ENCODE measurements around the gene DPYSL4.
"Not testable (repeated sequence)": the region's sequence is repeated elsewhere in the genome, so short reads cannot be mapped to it uniquely, and the experiment has no call there.

Gene DPYSL4

DNA sequence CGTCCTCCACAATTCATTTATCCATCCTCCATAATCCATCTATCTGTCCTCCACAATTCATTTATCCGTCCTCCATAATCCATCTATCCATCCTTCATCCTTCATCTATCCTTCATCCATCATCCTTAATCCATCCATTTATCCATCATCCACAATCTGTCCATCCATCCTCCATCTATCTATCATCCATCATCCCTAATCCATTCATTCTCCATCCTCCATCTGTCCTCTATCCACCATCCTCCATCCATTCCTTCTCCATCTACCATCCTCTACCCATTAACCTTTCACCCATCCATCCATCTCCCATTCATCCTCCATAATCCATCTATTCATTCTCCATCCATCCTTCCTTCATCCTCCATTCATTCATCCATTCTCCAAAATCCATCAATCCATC, 36.0 kb upstream of the DPYSL4 start:
- DNase-seq = no peak

DNA sequence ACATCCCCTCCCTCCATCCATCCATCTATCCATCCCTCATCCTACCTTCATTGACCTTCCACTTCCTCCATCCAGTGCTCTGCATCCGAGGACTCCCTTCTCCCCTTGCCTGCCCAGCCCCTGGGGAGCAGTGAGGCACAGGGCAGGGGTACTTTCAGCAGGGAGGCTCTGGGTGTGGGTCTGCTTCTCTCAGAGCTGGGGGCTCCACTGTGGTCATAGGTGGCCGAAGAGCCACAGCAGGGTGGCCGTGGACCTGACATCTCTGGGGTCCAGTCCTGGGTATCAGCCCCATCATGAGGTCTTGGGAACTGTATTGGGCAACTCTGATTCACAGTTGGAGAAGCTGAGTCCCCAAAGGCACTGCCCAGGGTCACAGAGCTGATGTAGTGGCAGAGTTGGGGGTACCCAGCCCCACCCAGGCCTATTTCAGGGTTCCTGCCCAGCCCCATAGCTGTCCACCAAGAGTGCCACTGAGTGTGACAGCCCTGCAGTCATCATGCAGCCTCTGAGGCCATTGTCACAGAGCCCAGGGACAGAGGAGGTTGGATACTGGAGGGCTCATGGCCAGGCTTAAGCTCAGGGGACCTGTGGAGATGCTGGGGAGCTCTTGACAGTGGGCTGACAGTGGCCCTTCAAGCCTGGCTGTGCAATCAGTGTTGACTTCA, 35.3 kb upstream of the DPYSL4 start:
- DNase-seq = no peak

DNA sequence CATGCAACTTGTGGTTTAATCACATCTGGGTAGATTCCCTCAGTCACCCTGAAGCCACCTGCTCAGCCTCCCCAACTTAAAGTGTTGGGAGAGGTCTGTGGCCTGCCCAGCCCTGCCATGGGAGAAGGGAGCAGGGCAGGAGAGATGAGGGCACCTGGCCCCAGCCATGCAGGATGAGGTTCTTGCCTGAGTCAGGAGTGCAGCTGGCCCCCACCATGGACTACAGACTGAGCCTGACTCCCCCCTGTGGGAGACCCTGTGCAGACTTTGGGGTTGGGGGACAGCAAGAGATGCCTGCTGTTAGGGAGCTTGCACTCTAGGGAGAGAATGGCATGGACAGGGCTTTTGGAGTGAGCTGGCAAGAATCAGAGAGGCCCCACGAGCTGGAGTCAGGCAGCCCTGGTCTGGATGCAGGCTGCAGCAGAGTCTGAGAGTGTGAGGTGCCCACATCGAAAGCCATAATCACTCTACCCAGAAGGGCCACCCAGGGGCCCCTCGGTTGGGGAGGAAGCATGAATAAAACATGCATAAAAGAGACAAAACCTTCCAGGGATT, 34.7 kb upstream of the DPYSL4 start:
- DNase-seq = no peak

DNA sequence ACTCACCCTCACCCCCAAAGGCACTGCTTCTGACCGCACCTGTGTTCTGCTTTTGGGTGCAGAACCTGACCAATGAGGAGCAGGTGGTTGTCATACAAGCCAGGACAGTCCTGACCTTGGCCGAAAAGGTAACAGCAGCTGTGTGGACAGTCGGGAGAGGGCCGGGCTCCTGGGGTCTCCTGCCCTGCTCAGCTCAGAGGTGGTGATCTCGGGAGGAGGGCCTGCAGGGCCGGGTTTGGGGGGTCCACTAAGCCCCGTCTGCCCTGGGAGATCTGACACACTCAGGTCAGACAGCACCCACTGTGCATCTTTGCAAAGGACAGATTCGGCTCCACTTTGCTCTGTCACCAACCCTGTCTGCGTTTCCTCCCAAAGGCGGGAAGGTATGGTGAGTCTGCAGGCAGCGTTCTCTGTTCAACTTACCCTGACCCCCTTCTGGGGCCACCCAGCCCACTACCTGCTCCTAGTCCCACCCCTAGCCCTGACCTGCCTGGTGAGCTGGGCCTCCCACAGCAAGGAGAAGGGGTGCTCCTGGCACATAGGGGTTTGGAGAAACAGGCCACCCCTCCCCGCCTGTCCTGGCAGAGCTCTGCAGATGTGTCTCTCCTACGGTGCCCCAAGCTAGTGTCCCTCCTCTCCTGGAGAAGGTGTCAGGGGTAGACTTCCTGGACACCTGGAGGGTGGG, 33.7 kb upstream of the DPYSL4 start:
- DNase-seq = no peak

DNA sequence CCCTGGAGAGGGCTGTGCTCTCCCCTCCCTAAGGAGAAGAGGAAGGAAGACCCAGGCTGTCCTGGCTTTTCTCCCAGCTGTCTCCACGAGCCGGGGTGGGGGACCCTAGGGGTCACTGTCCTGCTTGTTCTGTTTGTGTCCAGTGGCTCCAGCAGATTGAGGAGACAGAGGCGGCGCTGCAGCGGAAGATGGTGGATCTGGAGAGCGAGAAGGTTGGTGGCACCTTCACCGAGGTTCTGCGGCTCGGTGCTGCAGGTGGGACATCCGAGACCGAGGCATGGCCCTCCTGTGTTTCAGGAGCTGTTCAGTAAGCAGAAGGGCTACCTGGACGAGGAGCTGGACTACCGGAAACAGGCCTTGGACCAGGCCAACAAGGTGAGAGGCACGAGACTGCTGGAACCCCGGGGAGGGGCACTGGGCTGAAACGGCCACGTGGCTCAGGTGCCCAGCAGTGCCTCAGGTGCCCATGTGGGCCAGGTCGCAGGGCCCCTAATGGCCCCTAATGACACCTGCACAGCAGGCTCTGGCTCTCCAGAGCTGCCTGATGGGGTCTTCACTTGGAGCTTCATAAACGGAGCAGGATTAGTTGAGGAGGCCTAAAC, 33.0 kb upstream of the DPYSL4 start:
- no peak for DNase-seq

DNA sequence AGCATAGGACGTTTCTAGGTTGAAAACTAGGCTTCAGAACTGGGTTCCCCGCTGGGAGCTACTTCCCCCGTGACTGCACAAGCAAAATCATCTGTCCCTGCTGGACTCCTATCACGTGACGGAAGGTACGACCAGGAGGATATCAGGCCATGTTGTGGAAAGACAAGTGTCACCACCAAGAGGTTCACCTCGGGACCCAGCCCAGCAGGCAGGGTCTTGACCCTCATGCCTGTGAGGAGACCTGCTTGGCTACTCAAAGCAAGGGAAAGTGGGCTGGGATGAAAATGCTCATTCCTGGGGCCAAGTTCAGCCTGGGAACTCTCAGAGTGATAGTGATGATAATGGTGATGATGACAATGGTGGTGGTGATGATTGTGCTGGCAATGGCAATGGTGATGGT, 32.3 kb upstream of the DPYSL4 start:
- DNase-seq = no peak

DNA sequence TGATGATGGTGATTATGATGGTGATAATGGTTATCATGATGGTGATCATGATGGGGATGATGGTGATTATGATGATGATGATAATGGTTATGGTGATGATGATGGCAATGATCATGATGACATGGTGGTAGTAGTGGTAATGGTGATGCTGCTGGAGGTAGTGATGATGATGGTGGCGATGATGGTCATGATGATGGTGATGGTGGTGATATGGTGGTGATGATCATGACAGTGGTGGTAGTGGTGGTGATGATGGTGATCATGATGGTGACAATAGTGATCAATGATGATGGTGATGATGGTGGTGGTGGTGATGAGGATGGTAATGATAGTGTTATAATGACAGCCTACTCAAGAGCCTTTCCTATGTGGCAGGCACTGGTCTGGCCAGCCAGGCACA, 31.8 kb upstream of the DPYSL4 start:
- no peak for DNase-seq

DNA sequence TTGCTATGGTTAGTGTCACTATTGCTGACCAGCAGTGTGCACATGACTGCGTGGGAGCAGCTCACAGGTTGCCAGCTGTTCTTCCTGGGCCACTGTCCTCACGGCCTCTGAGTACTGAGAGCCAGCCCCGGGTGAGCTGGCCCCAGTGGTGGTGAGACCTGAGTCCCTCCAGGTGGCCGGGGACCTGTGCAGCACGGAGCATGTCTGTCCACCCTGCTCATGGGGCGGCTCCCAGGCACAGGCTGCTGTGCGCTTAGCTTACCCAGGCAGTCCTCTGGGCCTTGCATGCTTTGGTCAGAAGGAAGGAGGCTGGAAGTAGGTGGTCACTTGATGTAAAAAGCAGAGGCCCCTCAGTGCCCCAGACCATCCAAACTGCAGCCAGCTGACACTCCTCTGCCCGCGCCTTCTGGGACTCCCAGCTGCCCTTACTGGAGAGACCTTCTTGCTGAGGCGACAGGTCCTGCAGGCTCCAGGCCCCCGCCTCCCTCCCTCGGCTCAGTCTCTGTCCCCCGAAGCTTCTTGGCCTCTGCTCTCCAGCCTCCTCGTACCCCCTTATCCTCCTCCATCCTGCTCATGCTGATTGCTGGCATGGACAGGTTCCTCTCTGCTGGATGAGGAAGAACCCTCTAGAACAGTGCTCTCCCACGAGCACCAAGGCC, 30.9 kb upstream of the DPYSL4 start:
- no peak for DNase-seq

DNA sequence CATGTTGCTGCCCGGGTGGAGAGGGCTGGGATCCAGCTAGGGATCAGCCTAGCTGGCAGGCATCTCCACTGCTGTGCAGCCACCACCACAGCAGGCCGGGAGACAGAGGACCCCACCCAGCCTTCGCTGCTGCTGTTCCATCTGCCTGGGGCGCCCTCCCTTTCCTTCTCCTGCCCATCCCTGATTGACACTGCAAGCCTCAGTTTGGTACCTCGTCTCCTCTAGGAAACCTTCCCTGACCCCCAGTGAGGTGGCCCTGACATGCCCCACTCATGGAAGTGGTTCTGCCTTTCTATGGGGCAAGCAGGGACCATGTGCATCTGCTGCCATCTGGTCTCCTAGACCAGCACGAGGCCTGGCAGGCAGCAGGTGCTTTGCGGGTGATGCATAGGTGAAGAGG, 30.4 kb upstream of the DPYSL4 start:
- DNase-seq = no peak

DNA sequence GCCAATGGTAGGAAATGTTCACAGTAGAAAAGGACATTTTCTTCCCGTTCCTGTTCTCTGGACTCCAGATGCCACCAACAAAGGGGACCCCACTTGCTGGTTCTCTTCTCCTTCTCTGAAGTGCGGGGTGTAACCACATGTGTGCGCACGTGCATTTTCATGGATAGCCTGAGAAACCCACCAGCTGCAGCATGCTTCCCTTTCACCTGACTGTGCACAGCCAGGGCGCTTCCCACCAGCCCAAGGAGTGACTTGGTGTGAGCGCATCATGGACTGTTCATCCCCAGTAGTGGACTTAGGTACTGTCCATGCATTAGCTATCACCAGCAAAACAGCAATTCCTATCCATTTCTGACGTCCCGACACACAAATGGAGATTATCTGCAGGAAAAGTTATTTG, 29.6 kb upstream of the DPYSL4 start:
- DNase-seq = no peak

DNA sequence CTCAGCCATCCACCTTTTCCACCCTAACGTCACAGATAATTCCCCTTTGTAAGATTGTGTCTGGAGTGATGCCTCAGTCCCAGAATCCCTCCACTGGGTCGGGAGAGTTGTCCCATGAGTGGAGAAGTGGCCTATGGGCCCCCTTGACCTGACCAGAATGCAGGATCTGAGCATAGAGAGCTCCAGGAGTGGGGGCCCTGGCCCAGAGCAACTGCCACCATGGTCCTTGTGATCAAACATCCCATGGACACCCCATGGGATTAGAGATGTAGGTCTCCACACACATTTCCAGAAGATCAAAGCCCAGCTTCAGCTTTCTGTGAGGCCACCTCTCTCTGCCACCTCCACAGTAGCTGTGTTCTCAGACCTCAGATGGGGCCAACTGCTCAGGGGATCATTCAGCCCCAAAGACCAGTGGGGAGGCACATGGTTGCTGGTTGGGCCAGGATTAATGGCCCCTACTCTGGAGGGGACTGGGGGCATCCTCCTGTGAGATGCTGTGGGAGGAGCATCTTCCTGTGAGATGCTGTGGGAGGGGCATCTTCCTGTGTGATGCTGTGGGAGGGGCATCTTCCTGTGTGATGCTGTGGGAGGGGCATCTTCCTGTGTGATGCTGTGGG, 28.5 kb upstream of the DPYSL4 start:
- no peak for DNase-seq

DNA sequence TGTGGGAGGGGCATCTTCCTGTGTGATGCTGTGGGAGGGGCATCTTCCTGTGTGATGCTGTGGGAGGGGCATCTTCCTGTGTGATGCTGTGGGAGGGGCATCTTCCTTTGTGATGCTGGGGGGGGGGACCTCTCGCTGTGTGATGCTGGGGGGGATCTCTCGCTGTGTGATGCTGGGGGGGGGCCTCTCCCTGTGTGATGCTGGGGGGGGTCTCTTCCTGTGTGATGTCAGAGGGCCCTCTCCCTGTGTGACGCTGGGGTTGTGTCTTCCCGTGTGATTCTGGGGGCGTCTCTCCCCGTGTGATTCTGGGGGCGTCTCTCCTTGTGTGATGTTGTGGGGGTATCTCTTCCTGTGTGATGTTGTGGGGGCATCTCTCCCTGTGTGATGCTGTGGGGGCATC, 27.9 kb upstream of the DPYSL4 start:
- no peak for DNase-seq

DNA sequence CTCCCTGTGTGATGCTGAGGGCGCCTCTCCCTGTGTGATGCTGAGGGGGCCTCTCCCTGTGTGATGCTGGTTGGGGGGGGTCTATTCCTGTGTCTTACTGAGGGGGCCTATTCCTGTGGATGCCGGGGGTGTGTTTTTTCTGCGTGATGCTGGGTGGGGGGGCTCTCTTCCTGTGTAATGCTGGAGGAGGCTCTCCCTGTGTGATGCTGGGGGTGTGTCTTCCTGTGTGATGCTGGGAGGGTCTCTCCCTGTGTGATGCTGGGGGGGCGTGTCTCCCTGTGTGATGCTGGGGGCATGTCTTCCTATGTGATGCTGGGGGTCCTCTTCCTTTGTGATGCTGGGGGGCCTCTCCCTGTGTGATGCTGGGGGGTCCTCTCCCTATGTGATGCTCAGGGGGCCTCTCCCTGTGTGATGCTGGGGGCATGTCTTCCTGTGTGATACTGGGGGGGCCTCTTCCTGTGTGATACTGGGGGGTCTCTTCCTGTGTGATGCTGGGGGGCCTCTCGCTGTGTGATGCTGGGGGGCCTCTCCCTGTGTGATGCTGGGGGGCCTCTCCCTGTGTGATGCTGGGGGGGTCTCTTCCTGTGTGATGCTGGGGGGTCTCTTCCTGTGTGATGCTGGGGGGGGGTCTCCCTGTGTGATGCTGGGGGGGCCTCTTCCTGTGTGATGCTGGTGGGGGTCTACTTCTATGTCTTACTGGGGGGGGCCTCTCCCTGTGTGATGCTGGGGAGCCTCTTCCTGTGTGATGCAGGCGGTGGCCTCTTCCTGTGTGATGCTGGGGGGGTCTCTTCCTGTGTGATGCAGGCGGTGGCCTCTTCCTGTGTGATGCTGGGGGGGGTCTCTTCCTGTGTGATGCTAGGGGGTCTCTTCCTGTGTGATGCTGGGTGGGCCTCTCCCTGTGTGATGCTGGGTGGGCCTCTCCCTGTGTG, 27.2 kb upstream of the DPYSL4 start:
- DNase-seq = not testable (repeated sequence)

DNA sequence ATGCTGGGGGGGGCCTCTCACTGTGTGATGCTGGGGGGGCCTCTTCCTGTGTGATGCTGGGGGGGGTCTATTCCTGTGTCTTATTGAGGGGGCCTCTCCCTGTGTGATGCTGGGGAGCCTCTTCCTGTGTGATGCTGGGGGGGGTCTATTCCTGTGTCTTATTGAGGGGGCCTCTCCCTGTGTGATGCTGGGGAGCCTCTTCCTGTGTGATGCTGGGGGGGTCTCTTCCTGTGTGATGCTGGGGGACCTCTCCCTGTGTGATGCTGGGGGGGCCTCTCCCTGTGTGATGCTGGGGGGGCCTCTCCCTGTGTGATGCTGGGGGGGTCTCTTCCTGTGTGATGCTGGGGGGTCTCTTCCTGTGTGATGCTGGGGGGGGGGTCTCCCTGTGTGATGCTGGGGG, 26.5 kb upstream of the DPYSL4 start:
- DNase-seq = not testable (repeated sequence)

DNA sequence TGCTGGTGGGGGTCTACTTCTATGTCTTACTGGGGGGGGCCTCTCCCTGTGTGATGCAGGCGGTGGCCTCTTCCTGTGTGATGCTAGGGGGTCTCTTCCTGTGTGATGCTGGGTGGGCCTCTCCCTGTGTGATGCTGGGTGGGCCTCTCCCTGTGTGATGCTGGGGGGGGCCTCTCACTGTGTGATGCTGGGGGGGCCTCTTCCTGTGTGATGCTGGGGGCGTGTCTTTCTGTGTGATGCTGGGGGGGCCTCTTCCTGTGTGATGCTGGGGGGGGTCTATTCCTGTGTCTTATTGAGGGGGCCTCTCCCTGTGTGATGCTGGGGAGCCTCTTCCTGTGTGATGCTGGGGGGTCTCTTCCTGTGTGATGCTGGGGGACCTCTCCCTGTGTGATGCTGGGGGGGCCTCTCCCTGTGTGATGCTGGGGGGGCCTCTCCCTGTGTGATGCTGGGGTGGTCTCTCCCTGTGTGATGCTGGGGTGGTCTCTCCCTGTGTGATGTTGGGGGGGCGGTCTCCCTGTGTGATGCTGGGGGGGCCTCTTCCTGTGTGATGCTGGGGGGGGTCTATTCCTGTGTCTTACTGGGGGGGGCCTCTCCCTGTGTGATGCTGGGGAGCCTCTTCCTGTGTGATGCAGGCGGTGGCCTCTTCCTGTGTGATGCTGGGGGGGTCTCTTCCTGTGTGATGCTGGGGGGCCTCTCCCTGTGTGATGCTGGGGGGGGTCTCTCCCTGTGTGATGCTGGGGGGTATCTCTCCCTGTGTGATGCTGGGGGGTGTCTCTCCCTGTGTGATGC, 25.7 kb upstream of the DPYSL4 start:
- not testable (repeated sequence) for DNase-seq

DNA sequence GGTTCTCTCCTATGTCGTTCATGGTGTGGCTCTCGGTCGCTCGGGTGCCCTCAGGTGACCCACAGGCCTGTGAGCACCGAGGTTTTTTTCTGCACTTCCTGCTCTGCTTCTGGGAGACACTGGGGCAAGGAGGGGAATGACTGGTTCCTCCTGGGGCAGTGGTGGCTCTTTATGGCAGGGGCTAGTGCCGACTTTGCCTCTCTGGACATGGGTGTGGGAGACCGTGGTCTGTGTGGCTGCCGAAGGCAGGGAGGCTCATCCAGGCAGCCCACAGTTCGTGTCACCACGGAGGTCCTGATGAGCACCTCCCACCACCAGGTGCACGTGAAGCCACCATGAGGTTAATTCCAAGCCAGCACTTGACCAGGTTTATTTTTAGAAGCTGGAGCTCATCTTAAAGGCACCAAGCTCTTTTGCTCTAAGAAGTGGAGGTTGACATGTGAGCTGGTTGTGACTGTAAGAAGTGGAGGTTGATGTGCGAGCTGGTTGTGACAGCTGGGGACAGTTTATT, 24.7 kb upstream of the DPYSL4 start:
- no peak for DNase-seq

DNA sequence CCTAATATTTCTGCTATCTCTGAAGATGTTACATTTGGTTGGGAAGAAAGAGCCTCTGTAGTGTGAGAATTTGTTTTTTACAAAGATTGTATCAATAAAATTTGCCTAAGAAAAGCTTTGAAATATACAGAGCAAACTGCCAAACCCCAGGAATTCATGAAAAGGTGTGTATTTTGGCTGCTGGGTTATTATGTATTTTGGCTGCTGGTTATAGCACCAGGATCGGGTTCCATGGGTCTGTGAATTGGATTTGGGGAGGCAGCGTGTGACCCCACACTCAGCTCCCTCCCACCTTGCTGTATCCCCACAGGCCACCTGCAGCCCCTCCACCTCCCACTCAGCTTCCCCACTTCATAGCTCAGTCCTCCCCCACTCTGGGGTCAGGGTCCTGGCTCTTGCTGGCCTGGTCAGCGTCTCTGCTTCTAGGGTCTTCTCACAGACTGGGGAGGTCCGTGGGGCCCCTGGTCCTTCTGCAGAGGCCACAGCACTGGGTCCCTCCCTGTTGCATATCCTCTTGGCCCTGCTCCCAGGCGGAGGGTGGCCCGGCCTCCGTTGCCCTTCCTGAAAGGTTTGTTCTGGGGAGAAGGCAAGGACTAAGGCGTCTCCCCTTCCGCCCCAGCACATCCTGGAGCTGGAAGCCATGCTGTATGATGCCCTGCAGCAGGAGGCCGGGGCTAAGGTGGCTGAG, 24.0 kb upstream of the DPYSL4 start:
- DNase-seq = no peak

DNA sequence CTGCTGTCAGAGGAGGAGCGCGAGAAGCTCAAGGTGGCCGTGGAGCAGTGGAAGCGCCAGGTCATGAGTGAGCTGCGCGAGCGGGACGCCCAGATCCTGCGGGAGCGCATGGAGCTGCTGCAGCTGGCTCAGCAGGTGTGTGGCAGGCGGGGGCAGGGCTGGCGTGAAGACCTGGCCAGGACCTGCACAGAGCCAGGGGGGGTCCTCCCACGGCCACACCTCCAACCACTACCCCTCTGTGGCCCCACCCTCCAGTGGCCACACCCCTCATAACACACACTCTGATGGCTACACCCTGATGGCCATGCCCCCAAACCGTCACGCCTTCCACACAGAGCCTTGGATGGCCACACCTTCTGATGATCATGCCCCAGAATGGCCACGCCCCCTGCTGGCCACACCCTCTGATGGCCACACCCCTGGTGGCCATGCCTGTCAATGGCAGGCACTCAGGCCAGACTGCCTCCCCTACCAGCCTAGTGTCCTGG, 23.4 kb upstream of the DPYSL4 start:
- DNase-seq = no peak

DNA sequence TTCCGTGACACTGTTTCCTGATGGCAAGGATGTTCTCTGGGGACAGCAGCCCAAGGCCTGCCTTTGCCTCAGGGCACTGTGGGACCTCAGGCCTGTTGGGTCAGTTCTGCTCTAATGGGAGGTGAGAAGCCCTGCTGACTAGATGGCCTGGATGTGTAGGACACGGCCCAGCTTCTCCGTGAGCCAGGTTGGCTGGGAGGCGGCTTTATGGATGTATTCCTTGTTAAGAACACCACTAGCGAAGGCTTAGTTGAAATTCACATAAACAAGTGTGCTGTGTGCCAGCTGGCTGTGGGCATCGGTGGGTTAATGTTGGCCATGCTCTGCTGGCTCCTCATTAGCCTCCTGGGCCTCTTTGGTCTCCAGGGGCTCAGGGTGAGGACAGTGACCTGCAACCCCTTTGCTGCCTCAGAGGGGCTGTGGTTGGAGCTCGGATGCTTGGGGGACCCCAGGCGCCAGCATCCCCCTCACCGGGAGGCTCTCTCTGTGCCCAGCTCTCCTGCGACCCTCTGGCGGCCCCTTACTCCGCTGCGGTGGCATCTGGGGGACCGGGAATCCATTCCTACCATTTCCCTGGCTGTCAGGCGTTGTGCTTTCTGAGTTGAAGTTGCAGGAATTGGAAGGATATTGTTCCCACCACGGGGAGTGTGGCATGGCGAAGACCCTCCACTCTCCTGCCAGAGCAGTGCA, 22.8 kb upstream of the DPYSL4 start:
- DNase-seq = no peak

All from right hindlimb (tissue), 1 donor.